ENCODE measurements around the gene STAM. TPM values are rescaled to one million over a fixed set of nuclear protein-coding genes. Genes with fewer than 3 reads are reported as not detected.
"Not testable (repeated sequence)": the region's sequence is repeated elsewhere in the genome, so short reads cannot be mapped to it uniquely, and the experiment has no call there.

The STAM gene
- total RNA-seq, 1 experiment from 2014 or later: 14.4 TPM

GRCh38 chr10:17710181-17710580 lies 66.2 kb downstream of the STAM start:
- Histone ChIP-seq H3K36me3 (ENCODE audit: insufficient read depth, low read length) (peaks cover 10% of the 10 kb centered on the region; the same call in 1 of the 2 replicates), H3K4me1 (ENCODE audit: low read length) (no peaks in the 10 kb centered on the region), H3K4me2 (ENCODE audit: low read depth, low read length, poor library complexity, severe bottlenecking) (no peak overlapping the region), H3K79me2 (ENCODE audit: low read length) (no peaks in the 10 kb centered on the region), H2AFZ (ENCODE audit: low read length) (no peak overlapping the region), H3K9ac (ENCODE audit: low read length) (no peak overlapping the region), H3K27ac (ENCODE audit: low read length) (no peak overlapping the region), H3K4me3 (ENCODE audit: low read length) (no peak overlapping the region), H4K20me1 (ENCODE audit: insufficient read depth, low read depth, low read length) (no peaks in the 10 kb centered on the region), H3K9me3 (ENCODE audit: low read length) (no peaks in the 10 kb centered on the region), H3K27me3 (ENCODE audit: low read length) (no peaks in the 10 kb centered on the region), H3K9me2 (replicated peaks; ENCODE audit: insufficient read depth, low read length) (no peaks in the 10 kb centered on the region)
- no peak for DNase-seq

- Histone ChIP-seq H3K27me3 (ENCODE audit: low read length) (no peaks in the 10 kb centered on the region), H3K79me2 (ENCODE audit: low read length) (no peaks in the 10 kb centered on the region), H3K9me3 (ENCODE audit: low read length) (no peaks in the 10 kb centered on the region), H2AFZ (ENCODE audit: low read length) (no peak overlapping the region), H3K27ac (ENCODE audit: low read length) (no peak overlapping the region), H3K4me3 (ENCODE audit: low read length) (no peak overlapping the region), H3K4me1 (ENCODE audit: low read length) (no peaks in the 10 kb centered on the region), H3K36me3 (ENCODE audit: insufficient read depth, low read length) (peaks cover 21% of the 10 kb centered on the region; the same call in 1 of the 2 replicates), H3K9ac (ENCODE audit: low read length) (no peak overlapping the region), H3K4me2 (ENCODE audit: low read depth, low read length, poor library complexity, severe bottlenecking) (no peak overlapping the region), H4K20me1 (ENCODE audit: insufficient read depth, low read depth, low read length) (no peaks in the 10 kb centered on the region), H3K9me2 (replicated peaks; ENCODE audit: insufficient read depth, low read length) (no peaks in the 10 kb centered on the region)
- DNase-seq: no peak
Observed at GRCh38 chr10:17712053-17712452, 68.1 kb downstream of the STAM start.

DNA sequence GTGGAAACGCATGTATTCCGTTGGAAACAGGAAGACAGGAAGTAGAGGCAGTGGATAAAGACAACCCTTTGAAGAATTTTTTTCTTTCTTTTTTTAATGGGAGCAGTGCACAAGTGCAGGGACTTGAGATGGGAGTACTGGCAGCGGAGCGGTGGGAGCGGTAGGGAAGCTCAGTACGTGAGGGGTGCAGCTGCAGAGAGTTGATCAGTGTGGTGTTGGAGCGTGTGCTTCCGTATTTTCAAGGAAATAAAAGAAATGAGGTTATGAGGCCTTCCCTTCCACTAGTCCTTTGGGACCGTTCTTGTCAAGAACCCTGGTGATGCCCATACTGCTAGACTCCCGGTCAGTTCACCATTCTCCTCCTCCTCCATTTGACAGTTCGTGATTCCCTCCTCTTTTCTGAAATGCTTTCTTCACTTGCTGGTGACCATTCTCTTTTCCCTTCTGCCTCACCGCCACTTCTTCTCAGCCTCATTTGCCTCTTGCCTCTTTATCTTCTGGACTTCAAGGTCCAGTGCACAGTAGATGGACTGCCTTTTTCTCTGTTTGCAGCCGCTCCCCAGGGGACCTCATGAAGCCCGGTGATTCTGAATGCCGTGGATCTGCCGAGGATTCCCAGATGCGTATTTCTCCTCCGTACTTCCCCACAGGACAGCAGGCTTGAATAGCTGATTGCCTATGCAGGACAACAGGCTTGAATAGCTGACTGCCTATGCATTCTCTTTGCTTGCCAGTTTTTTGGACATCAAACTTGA lies 68.9 kb downstream of the STAM start:
- no peaks in the 10 kb centered on the region for H3K27me3 ChIP-seq (ENCODE audit: low read length)
- H3K9ac ChIP-seq (ENCODE audit: low read length): no peak overlapping the region
- no peak overlapping the region for H3K4me3 ChIP-seq (ENCODE audit: low read length)
- H3K79me2 ChIP-seq (ENCODE audit: low read length): no peaks in the 10 kb centered on the region
- peaks cover 26% of the 10 kb centered on the region for H3K36me3 ChIP-seq (ENCODE audit: insufficient read depth, low read length)
- no peak overlapping the region for H3K27ac ChIP-seq (ENCODE audit: low read length)
- no peak overlapping the region for H3K4me2 ChIP-seq (ENCODE audit: low read depth, low read length, poor library complexity, severe bottlenecking)
- no peaks in the 10 kb centered on the region for H3K9me3 ChIP-seq (ENCODE audit: low read length)
- DNase-seq: no peak
- H2AFZ ChIP-seq (ENCODE audit: low read length): no peak overlapping the region
- no peaks in the 10 kb centered on the region for H3K4me1 ChIP-seq (ENCODE audit: low read length)
- H3K9me2 ChIP-seq (replicated peaks; ENCODE audit: insufficient read depth, low read length): no peaks in the 10 kb centered on the region
- H4K20me1 ChIP-seq (ENCODE audit: insufficient read depth, low read depth, low read length): no peaks in the 10 kb centered on the region

GRCh38 chr10:17713758-17714157 lies 69.8 kb downstream of the STAM start:
- DNase-seq: no peak
- Histone ChIP-seq H4K20me1 (ENCODE audit: insufficient read depth, low read depth, low read length) (no peaks in the 10 kb centered on the region), H3K9ac (ENCODE audit: low read length) (no peak overlapping the region), H2AFZ (ENCODE audit: low read length) (no peak overlapping the region), H3K4me3 (ENCODE audit: low read length) (no peak overlapping the region), H3K9me2 (replicated peaks; ENCODE audit: insufficient read depth, low read length) (no peaks in the 10 kb centered on the region), H3K36me3 (ENCODE audit: insufficient read depth, low read length) (peaks cover 26% of the 10 kb centered on the region), H3K27ac (ENCODE audit: low read length) (no peak overlapping the region), H3K9me3 (ENCODE audit: low read length) (no peaks in the 10 kb centered on the region), H3K4me2 (ENCODE audit: low read depth, low read length, poor library complexity, severe bottlenecking) (no peak overlapping the region), H3K4me1 (ENCODE audit: low read length) (no peaks in the 10 kb centered on the region), H3K27me3 (ENCODE audit: low read length) (no peaks in the 10 kb centered on the region), H3K79me2 (ENCODE audit: low read length) (no peaks in the 10 kb centered on the region)

DNA sequence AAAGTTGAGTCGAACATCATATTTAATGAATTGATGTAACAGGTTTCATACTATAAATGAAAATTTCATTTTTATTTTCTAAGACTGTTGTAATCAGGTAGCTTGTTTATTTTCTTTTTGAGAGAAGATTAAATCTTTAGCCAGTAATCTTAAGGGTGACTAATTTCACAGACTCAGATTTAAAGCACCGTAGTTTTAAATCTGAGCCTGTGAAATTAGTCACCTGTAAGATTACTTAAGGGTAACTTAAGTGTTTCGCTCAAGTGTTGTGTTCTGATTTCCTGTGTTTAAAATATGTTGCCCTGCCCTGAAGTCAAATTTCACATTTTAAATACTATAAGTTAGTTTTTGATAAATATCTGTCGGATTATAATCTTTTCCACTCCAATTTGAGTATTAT lies 72.2 kb downstream of the STAM start:
- H3K4me2 ChIP-seq (ENCODE audit: low read depth, low read length, poor library complexity, severe bottlenecking): no peak overlapping the region
- DNase-seq: no peak
- H3K9me3 ChIP-seq (ENCODE audit: low read length): no peaks in the 10 kb centered on the region
- H3K36me3 ChIP-seq (ENCODE audit: insufficient read depth, low read length): peaks cover 24% of the 10 kb centered on the region
- H3K27me3 ChIP-seq (ENCODE audit: low read length): no peaks in the 10 kb centered on the region
- H3K9me2 ChIP-seq (replicated peaks; ENCODE audit: insufficient read depth, low read length): no peaks in the 10 kb centered on the region
- no peak overlapping the region for H3K9ac ChIP-seq (ENCODE audit: low read length)
- H3K27ac ChIP-seq (ENCODE audit: low read length): no peak overlapping the region
- H3K79me2 ChIP-seq (ENCODE audit: low read length): no peaks in the 10 kb centered on the region
- no peaks in the 10 kb centered on the region for H3K4me1 ChIP-seq (ENCODE audit: low read length)
- no peak overlapping the region for H3K4me3 ChIP-seq (ENCODE audit: low read length)
- no peak overlapping the region for H2AFZ ChIP-seq (ENCODE audit: low read length)
- no peaks in the 10 kb centered on the region for H4K20me1 ChIP-seq (ENCODE audit: insufficient read depth, low read depth, low read length)

DNA sequence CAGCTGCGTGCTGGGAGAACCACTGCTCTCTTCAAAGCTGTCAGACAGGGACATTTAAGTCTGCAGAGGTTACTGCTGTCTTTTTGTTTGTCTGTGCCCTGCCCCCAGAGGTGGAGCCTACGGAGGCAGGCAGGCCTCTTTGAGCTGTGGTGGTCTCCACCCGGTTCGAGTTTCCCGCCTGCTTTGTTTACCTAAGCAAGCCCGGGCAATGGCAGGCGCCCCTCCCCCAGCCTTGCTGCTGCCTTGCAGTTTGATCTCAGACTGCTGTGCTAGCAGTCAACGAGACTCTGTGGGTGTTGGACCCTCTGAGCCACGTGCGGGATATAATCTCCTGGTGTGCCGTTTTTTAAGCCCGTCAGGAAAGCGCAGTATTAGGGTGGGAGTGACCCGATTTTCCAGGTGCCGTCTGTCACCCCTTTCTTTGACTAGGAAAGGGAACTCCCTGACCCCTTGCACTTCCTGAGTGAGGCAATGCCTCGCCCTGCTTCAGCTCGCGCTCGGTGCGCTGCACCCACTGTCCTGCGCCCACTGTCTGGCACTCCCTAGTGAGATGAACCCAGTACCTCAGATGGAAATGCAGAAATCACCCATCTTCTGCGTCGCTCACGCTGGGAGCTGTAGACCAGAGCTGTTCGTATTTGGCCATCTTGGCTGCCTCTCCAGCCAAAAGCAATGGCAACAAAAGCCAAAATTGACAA lies 78.5 kb downstream of the STAM start:
- not testable (repeated sequence) for H3K36me3 ChIP-seq (ENCODE audit: insufficient read depth, low read length); H3K27me3 ChIP-seq (ENCODE audit: low read length); H4K20me1 ChIP-seq (ENCODE audit: insufficient read depth, low read depth, low read length); H3K4me3 ChIP-seq (ENCODE audit: low read length); DNase-seq; H3K79me2 ChIP-seq (ENCODE audit: low read length); H3K27ac ChIP-seq (ENCODE audit: low read length); H3K9ac ChIP-seq (ENCODE audit: low read length); H3K9me3 ChIP-seq (ENCODE audit: low read length); H2AFZ ChIP-seq (ENCODE audit: low read length); H3K9me2 ChIP-seq (replicated peaks; ENCODE audit: insufficient read depth, low read length); H3K4me1 ChIP-seq (ENCODE audit: low read length); H3K4me2 ChIP-seq (ENCODE audit: low read depth, low read length, poor library complexity, severe bottlenecking)

- H3K27me3 ChIP-seq (ENCODE audit: low read length): no peaks in the 10 kb centered on the region
- H3K79me2 ChIP-seq (ENCODE audit: low read length): no peaks in the 10 kb centered on the region
- H3K4me2 ChIP-seq (ENCODE audit: low read depth, low read length, poor library complexity, severe bottlenecking): no peak overlapping the region
- H3K4me1 ChIP-seq (ENCODE audit: low read length): no peaks in the 10 kb centered on the region
- no peaks in the 10 kb centered on the region for H3K9me3 ChIP-seq (ENCODE audit: low read length)
- H3K9ac ChIP-seq (ENCODE audit: low read length): no peak overlapping the region
- no peaks in the 10 kb centered on the region for H3K9me2 ChIP-seq (replicated peaks; ENCODE audit: insufficient read depth, low read length)
- H4K20me1 ChIP-seq (ENCODE audit: insufficient read depth, low read depth, low read length): no peaks in the 10 kb centered on the region
- H2AFZ ChIP-seq (ENCODE audit: low read length): no peak overlapping the region
- H3K4me3 ChIP-seq (ENCODE audit: low read length): no peak overlapping the region
- H3K36me3 ChIP-seq (ENCODE audit: insufficient read depth, low read length): no peaks in the 10 kb centered on the region
- no peak overlapping the region for H3K27ac ChIP-seq (ENCODE audit: low read length)
- DNase-seq: no peak
Observed at GRCh38 chr10:17725703-17726102, 81.8 kb downstream of the STAM start.

DNA sequence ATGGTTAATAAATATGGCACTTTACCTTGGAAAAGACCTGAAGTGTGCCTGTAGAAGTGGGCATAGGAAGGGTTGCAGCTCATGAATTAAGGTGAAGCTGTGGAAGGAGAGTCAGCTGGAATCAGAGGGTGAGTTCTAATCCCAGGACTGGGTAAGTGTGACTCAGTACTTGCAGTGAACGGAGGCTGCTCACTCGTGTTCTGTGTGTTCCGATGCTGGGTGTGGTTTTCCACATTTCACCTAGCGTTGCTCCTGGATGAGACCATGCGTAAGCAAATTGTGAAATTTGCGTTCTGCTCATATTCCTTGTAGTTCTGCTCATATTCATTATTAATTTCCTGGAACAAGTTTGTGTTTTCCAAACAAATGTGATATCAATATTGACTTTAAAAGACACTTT lies 85.7 kb downstream of the STAM start:
- H4K20me1 ChIP-seq (ENCODE audit: insufficient read depth, low read depth, low read length): no peaks in the 10 kb centered on the region
- no peaks in the 10 kb centered on the region for H3K36me3 ChIP-seq (ENCODE audit: insufficient read depth, low read length)

More for the DNA sequence above, 85.7 kb downstream of the STAM start:
- no peaks in the 10 kb centered on the region for H3K9me3 ChIP-seq (ENCODE audit: low read length)
- H3K79me2 ChIP-seq (ENCODE audit: low read length): no peaks in the 10 kb centered on the region
- no peak overlapping the region for H3K9ac ChIP-seq (ENCODE audit: low read length)
- no peaks in the 10 kb centered on the region for H3K9me2 ChIP-seq (replicated peaks; ENCODE audit: insufficient read depth, low read length)
- no peak overlapping the region for H3K4me2 ChIP-seq (ENCODE audit: low read depth, low read length, poor library complexity, severe bottlenecking)
- H3K4me3 ChIP-seq (ENCODE audit: low read length): no peak overlapping the region
- no peak for DNase-seq
- no peak overlapping the region for H3K27ac ChIP-seq (ENCODE audit: low read length)
- H3K27me3 ChIP-seq (ENCODE audit: low read length): no peaks in the 10 kb centered on the region
- H2AFZ ChIP-seq (ENCODE audit: low read length): no peak overlapping the region
- H3K4me1 ChIP-seq (ENCODE audit: low read length): no peaks in the 10 kb centered on the region
